CD4-positive, alpha-beta T cell treated with Interleukin-17A for 1 hour (primary cell): Measurements from ENCODE around the gene RPL18.
A peak's percentile ranks its signal among the peaks of the same experiment; 100 is the strongest.

ENCODE experiments used
- DNase-seq: peaks from one replicate; pipeline ENCODE4 v3.0.0-alpha.2; 2020

The RPL18 gene

GRCh38 chr19:48629599-48630295 lies 10.8 kb upstream of the RPL18 start:
- DNase-seq: no peak

- no peak for DNase-seq
Observed at GRCh38 chr19:48629297-48629598, 10.3 kb upstream of the RPL18 start.

GRCh38 chr19:48628486-48629296 lies 9.7 kb upstream of the RPL18 start:
- no peak for DNase-seq

DNA sequence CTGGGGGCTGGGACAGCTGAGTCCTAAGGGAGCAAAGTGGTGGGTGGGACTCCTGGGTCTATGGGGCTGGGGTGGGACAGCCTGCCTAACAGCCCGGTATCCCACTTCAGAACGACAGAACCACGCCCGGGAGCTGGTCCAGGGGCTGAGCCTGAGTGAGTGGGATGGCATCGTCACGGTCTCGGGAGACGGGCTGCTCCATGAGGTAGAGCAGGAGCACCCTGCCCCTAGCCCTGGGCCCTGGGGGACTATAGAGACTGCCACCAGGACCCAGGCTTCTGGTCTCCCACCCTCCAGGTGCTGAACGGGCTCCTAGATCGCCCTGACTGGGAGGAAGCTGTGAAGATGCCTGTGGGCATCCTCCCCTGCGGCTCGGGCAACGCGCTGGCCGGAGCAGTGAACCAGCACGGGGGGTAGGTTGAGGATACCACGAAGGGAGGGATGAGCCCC lies 8.9 kb upstream of the RPL18 start:
- no peak for DNase-seq

DNA sequence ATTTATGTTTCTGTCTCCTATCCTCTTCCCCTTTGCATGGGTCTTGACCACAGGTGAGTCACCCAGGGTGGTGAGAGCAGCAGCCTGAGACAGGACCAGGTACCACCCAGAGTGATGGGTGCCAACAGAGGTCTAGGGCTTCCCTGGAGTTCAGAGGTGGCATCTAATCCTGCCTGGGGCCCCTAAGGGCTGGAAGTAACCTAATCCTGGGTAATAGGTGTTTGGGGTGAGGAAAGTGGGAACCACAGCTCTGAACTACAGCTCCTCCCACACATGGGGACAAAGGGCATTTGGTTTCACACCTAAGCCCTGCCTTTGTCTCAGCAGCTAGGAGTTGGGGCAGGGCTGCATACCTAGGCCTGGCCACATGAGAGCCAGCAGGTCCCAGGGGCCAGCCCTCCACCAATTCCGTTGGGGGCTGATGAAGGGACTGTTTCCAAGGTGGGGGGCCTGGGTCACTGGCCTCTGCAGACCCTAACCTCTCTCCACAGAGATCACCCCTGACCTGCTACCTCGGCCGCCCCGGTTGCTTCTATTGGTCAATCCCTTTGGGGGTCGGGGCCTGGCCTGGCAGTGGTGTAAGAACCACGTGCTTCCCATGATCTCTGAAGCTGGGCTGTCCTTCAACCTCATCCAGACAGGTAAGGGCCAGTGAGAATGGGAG lies 8.4 kb upstream of the RPL18 start:
- no peak for DNase-seq

- no peak for DNase-seq
Observed at GRCh38 chr19:48625891-48626327, 6.9 kb upstream of the RPL18 start.

DNA sequence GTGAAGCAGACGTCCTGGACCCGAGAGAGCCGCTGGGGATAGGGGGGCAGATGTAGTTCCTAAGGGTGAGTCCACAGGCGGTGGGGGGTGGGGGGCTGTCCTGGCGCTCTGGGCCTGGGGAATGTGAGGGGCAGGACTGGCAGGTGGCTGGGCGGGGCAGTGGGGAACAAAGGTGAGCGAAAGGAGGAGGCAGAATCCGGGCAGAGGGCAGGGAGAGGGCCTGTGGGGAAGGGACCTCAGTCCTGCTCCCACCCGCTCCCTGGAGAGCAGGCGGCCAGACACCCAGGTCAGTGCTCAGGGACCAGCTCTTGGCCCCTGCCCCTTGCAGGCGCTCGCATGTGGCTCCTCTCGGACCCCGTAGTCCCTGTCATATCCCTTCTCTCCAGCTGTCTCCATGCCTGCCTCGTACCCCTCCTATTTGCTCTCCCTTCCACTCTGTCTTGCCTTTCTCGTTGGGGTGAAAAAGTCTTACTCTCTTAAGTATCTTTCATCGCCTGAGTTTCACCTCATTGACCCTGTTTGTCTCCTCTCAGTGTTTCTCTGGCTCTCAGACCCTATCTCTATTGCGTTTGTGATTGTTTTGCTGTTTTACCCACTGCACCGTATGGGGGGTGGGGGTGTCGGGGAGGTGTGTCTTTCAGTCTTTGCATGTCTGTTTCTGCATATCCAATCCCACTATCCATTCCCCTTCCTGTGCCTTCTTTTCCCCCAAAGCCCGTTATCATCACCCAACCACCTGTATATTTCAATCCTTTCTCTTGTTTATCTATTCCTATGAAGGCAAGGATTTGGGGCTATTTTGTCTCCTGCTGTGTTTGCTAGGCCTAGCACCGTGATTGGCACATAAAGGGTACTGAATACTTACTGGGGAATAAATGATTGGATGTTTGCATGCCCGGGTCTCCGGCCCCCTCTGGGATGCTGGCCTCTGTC lies 6.1 kb upstream of the RPL18 start:
- no peak for DNase-seq

GRCh38 chr19:48624067-48624594 lies 5.2 kb upstream of the RPL18 start:
- DNase-seq: peak; percentile 97

GRCh38 chr19:48623556-48624066 lies 4.6 kb upstream of the RPL18 start:
- DNase-seq: no peak

DNA sequence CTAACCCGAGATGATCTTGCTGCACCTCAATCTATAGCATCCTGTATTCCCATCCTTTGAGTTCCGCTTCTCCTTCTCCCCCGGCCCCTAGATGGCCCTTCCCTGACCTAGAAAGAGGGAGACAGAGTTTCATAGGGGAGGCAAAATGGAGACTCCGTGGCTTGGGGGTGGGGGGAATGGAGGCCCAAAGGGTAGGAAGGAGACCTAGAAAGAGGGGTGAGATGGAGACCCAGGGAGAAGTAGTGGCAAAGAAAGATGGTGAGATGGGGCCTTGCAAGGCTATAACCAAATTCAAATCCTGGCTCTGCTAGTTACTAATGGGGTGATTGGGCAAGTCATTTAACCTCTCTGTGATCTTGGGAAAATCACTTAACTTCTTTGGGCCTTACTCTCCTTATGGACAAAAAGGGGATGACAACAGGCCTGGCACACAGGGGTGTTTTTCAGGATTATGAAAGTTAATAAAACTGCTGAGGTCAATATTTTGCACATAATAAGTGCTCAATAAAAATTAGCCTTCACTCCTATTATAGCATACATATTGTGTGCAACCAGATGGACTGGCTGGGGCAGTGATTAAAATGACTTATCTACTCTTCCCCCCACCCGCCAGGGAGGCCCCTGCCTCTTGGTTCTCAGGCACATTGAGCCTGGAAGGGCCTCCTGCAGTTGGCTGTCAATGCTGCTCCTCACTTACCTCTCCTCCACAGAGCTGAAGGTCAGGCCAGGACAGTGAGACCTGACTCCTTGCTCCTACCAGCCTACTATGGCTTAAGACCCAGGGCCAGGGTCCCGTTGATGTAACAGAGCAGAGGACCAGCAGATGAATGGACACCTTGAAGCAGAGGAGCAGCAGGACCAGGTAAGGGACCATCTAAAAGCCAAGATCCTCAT lies 961 bp upstream of the RPL18 start:
- DNase-seq: no peak

DNA sequence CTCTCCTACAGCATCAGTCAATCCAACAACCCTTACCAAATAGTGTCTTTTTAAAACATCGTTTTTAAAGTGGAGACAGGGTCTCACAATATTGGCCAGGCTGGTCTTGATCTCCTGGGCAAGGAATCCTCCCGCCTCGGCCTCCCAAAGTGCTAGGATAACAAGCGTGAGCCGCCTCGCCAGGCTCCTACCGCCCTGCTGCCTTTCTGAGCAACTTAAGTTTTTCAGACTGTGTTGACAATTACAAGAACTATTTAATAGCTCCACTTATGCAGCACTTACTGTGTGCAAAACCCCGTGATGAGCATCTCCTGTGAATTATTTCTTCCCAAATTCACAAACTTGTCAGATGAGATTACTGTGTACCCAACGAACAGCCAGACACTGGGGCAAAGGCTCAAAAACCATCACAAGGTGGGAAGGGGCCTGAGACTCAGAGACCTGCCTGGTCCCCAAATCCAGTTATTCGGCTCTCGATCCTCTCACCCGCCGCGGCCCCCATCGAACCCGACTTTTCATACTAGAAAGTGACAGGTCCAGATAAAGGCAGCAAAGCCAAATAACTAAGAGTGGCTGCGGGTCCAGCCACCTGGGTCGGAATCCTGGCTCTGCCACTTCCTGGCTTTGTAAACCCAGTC lies 581 bp downstream of the RPL18 start:
- DNase-seq: no peak

DNA sequence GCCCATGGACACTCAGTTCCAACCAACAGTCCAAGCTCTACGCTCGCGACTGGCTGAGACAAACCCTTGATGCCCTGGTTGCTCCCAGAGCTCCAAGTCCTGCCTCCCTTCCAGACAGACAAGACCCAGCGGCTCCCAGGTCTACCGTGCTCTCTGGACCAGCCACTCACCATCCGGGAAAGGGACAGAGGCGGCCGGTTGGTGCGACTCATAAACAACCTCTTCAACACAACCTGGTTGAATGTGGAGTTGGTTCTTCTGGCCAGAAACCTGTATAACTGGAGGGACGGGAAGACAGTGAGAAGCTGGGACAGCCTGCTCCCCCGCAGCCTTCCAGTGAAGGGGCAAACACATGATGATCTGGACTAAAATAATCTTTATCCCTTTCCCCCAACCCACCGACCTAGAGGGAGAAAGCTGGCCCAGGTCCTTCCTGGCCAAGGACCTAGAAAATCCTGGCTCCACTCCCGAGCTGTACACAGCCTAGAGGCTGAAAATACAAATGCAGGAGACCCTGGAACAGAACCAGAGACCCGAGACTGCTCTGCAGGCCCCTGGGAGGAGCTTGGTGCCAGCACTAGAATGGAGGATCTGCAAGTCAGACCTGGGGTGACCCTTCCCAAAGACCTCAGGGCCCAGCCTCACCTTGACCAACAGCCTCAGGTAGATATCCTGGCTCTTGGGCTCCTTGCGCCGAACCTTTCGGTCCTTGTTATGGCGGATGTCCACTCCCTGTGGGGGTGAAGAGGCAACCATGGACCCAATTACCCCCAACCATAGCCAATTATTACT lies 1.6 kb downstream of the RPL18 start:
- no peak for DNase-seq

DNA sequence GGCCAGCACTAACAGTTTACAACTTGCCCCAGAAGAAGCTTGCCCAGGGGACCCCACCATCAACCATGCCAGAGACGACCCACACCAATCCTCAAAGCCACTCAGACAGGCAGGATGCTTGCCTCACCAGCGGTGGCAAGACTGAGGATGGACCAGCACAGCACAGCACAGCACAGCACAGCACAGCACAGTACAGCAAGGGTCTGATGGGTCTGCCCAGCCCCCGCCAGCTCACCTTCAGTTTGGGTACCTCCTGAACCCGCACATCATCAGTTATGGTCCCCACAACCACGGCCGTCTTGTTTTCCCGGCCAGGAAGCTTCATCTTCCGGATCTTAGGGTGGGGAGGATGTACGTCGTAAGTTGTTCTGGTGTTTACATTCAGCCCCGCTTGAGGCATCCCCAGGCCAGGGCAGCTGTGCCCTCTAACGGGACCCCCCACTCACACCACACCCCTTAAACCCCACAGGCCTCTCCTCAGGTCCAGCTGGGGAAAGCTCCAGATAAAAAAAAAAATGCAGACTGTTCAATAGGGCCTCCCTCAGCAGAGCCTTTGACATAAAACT lies 2.4 kb downstream of the RPL18 start:
- no peak for DNase-seq

- no peak for DNase-seq
Observed at GRCh38 chr19:48616041-48616436, 2.9 kb downstream of the RPL18 start.

DNA sequence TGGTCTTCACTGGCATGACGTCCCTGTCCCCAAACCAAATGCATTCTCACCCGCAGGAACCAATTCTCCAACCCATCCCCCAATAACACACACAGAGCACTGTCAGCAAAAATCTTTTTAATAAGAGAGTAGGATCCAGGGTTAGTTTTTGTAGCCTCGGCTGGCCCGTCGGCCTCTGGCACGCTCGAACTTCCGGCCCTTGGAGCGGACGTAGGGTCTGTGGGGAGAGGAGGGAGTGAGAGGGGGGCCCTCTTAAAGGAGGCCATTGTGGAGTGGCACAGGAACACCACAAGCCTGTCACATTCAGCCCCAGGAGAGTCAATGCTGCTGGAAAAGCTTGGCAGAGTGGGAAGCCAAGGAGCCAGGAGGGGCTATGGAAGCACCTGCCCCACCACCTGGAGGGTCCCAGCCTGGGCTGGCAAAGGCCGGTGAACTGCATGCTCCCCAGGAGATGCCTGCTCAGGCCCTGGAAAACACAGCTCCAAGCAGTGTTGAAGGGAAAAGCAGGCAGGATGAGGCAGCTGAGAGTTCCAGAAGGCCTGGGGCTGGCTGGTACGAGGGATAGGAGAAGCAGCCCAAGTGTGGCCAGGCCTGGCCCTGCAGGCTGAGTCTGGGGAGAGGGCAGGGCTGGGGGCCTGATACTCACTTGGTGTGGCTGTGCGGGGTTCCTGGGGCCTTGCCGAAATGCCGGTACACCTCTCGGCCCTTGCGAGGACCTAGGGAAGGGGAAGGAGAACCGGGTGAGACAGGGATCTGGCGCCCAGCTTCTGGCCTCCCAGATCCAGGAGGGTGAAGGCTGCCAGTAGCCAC lies 3.5 kb downstream of the RPL18 start:
- no peak for DNase-seq

- no peak for DNase-seq
Observed at GRCh38 chr19:48614436-48615230, 4.3 kb downstream of the RPL18 start, which contains the start of gene FAM83E. TSS of gene FAM83E (minus strand) at chr19:48615076. CDS start at chr19:48613372, 1,704 bp downstream.

DNA sequence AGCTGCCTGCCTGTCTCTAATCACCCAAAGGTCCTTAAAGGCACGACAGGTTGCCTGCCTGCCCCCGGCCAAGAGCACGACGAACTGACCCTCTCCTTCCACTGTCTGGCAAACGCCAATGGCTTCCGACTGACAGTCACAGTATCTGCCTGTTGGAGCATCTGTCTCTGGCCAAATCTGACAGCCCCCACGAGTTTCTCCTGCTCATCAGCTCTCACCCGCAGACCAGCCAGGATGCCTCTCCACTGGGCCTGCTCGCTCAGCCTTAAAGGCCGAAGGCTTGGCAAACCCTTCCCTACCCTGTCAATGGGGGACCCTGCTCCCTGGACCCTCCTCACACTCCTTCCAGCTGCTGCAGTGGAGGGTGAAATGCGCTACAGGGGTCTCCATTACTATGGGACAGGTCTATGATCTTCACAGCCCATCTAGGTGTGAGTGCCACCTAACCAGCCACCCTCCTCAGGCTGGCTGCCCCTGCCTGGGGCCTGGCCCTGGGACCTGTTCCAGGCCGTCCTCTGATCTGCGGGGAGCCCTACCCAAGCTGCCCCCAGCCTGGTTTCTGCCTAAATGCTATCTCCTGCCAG lies 5.0 kb downstream of the RPL18 start:
- no peak for DNase-seq
